HG02588 (cell line): ENCODE measurements around the gene TBC1D1.
"Not testable (repeated sequence)": the region's sequence is repeated elsewhere in the genome, so short reads cannot be mapped to it uniquely, and the experiment has no call there.

Experiments
- ATAC-seq: cut with Tn5 transposase; IDR thresholded peaks from one replicate; pipeline ENCODE4 v1.9.1; 2021; ENCODE audit warnings: mild to moderate bottlenecking, moderate library complexity; ENCODE audit not compliant: unreplicated experiment

TBC1D1 gene

DNA sequence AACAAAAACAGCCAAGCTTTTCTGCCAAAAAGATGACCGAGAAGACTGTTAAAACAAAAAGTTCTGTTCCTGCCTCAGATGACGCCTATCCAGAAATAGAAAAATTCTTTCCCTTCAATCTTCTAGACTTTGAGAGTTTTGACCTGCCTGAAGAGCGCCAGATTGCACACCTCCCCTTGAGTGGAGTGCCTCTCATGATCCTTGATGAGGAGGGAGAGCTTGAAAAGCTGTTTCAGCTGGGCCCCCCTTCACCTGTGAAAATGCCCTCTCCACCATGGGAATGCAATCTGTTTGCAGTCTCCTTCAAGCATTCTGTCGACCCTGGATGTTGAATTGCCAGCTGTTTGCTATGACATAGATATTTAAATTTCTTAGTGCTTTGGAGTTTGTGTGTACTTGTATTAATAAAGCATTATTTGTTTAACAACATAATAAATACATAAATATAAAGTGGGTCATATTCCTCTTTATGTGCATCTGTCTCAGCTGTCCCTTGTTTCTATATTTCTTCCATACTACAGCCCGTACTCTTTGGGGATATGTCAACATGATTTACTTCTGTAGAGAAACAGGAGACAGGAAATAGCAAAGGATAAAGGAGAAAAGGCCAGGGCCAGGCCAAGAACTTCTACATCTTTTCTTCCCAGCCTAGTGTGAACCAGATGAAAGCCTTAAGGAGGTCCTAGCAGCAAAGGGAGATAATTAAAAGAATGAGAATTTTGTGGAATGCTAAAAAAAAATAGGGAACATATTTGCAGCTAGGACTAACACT lies 70.0 kb downstream of the TBC1D1 start:
- no peak for ATAC-seq

DNA sequence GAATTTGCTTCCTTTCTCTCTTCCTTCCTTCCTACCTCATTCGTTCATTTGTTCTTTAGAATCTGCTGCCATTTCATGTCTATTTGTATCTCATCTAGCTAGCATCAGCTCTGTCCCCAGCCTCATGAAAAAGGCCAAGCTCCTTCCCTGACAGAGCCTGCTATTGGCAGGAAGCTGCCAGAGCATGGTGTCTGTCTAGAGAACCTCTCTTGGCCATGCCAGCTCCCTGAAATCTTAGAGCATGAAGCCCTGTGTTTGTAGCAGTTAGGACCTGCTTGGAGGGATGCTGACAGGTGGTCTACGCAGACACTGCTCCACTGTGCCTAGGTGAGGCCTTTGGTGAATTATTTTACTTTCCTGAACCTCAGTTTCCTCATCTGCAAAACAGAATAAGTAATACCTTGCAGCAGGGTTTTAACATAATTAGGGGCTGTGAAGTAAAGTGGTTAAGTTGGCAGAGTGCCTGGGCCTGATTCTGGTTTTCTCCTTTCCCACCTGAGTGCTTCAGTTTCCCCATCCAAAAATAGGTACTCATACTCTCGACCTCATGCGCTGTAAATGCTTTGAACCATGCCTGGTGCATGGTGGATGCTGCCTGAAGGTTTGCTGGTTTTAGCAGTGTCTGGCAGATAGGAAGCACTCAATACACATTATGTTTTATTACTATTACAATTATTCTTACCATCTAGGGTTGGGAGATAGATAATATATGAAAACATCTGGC lies 74.0 kb downstream of the TBC1D1 start:
- no peak for ATAC-seq

DNA sequence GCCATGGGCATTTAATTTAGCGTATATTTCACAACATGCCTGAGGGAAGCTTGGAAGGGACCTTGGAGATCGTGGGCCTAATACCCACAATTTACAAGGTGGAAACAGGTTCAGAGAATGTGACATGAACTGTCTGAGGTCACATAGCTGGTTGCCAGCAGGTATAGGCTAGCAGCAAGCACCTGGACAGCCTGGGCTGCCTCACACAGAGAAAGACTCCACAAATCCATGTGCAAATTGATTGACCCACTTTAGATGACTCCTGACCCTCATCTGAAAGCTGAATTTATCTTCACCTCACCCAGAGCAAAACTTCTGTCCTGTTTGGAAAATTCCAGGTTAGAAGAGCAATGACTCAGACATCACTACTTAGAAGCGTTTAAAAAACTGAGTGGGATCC lies 75.2 kb downstream of the TBC1D1 start:
- no peak for ATAC-seq

DNA sequence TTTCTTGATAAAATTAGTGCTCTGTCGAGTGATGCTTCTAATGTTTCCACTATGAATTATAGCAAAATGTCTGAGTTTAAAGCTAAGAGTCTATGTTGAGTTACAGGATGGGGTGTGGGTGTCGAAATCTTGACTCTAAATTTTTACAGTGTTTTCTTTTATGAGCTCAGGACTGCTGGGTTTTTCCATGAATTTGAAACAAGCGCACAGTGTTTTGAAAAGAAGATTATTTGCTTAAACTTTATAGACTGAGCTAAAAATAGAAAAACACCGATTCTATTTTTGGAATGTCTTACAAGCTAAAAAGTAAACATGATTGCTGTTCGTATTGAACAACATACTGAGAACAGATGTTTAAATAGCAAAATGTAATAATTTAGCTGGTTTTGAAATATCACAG lies 76.9 kb downstream of the TBC1D1 start:
- ATAC-seq, result no peak

DNA sequence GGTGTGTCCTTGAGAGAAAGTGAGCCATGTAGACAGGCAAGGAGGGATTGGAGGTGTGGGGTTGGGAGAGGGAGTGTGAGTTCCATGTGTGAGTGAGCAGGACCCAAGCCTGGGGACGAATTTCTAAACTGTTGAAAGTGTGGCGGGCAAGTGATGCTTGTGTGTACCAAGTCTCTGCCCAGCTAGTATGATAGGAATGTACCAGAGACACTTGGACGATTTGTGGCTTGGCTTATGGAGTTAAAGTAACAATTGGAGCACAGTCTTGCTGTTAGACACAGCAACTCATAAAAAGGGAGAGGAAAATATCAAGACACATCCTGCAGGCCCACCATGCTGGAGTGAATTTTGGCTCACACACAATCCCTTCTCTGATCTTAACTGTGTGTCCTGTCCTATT lies 77.9 kb downstream of the TBC1D1 start:
- no peak for ATAC-seq

DNA sequence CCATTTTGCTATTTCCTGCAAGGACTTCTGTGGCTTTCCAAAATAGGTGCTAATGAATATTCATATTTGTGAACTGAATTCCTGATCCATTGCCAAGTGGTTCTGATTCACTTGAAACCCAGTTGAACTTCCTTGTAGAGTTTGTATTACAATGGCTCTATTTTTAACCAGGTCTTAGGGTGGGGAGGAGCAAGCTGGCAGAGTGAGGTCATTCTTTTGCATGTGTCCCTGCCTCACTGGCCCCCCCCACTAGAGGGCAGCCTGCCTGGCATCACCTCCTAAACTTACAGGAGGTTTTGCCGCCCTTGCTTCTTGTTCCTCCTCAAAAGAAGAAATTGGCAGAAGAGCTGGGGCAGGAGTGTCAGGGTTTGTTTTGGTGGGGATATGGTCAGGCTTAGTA lies 79.8 kb downstream of the TBC1D1 start:
- peak; percentile 53 for ATAC-seq

DNA sequence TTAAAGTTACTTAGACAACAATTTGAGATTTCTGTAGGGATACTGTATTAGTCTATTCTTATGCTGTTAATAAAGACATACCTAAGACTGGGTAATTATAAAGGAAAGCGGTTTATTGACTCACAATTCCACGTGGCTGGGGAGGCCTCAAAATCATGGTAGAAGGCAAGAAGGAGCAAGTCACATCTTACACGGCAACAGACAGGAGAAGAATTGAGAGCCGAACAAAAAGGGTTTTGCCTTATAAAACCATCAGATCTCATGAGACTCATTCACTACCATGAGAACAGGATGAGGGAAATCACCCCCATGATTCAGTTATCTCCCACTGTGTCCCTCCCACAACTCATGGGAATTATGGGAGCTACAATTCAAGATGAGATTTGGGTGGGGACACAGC lies 80.3 kb downstream of the TBC1D1 start:
- ATAC-seq, result no peak

DNA sequence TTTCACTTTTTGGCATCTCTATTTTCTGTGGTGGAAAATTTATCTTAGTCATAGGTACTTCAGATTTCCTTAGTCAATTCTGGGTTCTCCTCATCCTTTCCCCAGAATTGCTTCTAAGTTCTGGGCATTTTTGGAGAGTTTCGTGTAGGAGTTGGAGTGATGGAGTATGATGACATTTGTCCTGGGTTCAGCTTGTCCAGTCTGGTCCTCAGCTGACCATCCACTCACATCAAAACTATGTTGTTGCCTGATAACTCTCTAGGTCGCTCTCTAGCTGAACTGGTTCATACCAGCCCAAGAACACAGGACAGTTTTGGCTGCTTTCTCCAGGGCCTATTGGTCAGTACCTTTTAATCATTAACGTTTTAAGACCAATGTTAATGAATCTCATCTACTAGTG lies 82.6 kb downstream of the TBC1D1 start:
- no peak for ATAC-seq

DNA sequence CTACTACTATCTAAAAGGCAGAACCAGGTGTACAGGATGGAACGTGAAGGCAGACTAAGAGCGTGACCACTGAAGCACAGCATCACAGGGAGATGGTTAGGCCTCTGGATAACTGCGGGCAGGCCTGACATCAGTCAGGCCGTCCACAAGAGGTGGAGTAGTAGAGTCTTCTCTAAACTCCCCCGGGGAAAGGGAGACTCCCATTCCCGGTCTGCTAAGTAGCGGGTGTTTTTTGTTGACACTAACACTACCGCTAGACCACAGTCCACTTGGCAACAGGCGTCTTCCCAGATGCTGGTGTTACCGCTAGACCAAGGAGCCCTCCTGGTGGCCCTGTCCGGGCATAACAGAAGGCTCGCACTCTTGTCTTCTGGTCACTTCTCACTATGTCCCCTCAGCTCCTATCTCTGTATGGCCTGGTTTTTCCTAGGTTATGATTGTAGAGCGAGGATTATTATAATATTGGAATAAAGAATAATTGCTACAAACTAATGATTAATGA lies 84.5 kb downstream of the TBC1D1 start:
- ATAC-seq, result not testable (repeated sequence)

DNA sequence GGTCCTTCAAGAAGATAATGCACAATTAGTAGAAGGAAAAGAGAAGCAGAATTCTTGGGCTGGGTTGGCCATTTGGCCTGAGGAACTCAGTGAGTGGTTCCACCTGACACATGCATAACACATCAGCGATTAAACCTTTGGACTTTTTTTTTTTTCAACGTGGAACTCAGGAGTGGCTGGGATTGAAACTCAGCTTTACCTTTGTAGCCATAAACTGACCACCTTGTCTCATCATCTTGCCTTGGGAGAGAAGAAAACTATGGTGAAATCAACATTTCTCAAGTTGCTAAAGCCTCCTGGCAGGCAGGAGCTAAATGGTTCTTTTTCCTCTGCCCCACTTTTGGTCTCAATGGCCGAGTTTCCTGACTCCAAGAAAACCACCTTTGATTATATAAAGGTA lies 85.6 kb downstream of the TBC1D1 start:
- no peak for ATAC-seq

DNA sequence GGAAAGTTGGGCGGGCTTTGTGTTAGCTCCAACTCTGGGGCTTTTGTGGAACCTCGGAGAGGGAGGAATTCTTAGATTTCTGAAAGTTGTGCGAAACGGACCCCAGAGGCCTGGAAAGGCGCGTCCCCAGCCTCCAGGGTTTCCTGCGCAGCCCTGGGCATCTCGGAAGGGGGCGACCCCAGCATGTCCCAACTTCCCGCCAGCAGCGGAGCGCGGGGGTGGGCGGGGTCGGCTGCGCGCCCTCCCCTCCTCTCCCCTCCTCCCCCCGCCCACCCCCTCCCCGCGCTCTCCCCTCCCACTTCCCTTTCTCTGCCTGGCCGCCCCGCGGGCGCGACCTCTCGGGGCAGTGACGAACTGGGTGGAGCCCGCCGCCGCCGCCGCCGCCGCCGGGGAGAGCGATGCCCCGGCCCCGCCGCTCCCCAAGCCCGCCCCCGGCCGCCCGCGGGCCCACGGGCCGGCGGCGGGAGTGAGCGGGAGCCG lies 86.1 kb downstream of the TBC1D1 start:
- ATAC-seq, result peak; percentile 81

DNA sequence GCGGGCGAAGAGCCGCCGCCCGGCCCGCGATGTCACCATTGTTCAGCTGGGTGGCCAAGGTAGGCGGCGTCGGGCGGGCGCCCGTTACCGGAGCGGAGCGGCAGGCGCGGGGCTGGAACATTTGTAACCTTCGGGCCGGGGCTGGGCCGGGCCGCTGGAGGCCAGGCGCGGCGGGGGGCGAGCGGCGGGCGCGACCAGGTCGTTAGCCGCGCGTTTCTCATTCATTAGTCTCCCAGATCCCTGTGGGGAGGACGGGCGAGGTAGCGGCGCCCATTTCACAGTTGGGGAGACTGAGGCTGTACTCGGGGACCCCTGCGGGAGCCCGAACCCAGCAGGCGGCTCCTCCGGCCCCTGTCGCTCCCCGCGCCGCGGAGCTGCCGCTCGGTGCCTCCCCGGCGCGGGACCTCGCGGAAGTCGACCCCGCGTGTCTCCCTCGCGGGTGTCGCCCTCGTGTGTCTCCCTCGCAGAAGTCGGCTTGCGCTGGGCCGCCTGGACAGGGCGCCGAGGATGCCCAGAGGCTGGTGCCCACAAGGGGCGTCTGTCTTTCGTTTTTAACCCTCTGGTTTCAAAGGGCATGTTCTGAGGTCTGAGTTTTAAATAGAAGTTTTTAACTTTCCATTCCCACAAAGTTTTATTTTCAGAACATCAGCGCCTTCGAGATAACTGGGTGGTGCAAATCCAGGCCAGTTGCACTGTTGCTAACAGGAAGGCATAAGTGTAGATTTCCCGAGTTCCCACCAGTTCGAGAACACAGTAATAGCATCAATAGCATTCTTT lies 86.8 kb downstream of the TBC1D1 start:
- ATAC-seq, result peak; percentile 64

DNA sequence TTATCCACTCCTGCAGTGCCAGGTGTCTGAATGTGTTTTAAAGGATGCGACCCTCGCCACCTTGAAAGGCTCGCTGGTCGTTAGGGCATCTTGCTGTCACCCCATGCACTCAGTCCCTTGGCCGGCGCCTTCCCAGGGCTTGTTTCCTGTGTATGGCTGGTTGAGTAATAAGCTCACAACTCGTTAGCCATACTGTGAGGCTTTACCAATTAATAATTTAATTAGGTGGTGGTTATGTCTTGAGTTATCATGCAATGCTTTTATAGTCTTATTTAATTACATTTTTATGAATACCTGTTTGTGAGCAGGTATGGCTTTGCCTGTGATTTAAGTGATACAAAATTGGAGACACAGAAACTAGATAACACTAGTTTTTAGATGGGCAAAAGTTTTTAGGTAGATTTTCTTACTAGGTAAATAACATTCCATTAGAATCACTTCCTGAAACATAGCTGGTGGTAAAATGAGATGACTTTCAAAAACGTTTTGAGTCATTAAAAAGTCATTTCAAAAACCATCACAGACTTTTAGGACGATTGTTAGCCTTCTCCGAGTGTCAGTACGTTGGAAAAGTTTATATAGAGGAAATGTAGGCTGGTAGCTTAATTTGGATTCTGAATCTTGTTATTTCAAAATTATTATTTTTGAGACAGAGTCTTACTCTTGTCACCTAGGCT lies 87.5 kb downstream of the TBC1D1 start:
- ATAC-seq, result peak; percentile 15

DNA sequence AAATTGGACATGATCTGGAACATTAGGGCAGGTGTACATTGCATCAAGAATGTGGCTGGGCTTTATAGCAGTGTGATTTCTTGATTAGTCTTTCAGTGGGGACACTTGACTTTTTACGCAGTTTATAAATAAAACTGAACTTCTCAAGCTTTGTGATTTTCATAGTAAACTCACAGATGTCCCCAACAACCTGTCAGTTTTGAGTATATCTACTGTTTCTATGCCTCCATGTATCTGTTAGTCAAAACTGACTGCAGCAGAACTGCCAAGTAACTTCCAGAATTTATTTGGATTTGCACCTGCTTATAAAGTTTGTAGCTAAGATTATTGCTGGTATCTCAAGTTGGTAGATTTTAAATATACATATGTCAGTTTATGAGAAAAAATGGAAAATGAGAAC lies 89.4 kb downstream of the TBC1D1 start:
- no peak for ATAC-seq

DNA sequence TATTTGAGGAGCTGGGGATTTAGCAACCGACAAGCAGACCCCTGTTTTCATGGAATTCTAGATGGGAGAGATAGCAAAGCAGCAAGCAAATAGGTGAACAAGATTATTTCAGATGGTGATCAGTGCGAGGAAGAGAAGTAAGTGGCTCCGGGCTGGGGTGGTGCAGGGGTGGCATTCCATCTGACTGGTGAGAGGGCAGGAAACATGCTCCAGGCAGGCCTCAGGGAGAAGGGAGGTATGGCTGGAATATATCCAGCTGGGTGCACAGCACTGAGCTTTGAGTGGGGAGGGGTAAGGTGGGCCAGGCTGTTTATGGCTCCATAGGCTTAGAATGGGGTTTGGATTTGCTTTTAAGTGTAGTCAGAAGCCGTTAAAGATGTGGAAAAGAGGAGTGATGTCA lies 90.5 kb downstream of the TBC1D1 start:
- no peak for ATAC-seq

DNA sequence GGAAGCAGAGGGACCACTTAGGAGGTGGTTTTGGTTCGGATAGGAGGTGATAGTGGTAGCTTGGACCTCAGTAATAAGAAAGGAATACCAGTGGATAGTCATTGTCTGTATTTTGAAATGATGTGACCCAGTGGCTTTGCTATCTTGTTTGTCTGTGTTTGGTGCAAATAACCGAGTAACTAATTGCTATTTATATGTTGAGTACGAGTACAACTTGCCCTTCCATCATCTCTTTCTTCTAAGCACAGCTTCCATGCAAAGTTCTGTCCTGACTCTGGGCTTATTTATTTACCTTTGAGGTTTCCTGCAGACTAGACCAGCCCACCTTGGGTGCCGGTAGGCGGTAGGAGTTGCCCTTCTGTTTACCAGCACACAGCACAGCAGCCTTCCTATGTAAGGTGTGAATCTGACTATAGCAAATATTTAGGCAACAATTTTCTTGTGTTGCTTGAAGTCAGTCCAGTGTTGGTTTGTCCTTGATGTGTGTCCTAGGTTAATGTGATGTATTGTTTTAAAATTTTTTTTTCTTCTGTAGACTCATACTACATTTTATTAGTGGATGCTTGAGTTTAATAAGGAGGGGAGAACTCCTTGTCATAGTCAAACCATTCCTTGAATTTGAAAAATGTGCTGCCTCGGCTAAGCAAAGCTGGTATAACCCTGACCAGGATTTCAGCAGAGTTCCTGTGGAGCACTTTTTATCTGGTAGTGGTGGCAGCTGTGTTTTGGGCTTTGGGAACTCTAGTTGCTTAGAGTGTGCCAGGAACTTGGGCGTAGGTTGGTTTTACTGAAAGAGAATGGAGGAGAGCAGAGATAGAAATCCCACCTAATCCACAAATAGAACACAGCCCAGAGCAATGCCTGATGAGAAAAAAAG lies 91.2 kb downstream of the TBC1D1 start:
- ATAC-seq, result no peak

DNA sequence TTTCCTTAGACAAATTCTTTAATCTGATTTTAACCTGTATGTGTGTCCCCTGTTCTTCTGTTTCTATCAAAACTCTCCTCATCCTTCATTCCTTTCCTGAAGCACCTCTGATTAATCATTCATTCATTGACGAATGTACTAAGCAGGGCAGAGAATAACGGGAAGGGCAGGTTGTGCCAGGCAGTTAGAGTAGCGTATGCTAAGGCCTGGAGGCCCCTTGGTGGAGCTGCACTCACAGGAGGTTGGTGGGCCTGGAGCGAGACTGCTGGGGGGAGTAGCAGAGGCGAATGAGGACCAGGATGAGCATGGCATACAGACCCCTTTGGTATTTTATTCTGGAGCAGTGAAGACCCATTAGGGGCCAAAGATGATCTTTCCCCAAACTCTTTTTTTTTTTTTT lies 91.9 kb downstream of the TBC1D1 start:
- no peak for ATAC-seq

DNA sequence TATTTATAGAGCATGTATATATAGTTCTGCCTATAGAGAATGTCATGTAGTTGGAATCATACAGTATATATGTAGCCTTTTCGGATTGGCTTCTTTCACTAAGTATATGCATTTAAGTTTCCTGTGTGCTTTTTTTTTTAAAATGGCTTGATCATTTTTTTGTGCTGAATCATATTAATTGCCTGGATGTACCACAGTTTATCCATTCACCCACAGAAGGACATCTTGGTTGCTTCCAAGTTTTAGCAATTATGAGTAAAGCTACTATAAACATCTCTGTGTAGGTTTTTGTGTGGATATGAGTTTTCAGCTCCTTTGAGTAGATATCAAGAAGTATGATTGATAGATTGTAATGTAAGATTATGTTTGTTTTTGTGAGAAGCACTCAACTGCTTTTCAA lies 93.1 kb downstream of the TBC1D1 start:
- ATAC-seq, result no peak

DNA sequence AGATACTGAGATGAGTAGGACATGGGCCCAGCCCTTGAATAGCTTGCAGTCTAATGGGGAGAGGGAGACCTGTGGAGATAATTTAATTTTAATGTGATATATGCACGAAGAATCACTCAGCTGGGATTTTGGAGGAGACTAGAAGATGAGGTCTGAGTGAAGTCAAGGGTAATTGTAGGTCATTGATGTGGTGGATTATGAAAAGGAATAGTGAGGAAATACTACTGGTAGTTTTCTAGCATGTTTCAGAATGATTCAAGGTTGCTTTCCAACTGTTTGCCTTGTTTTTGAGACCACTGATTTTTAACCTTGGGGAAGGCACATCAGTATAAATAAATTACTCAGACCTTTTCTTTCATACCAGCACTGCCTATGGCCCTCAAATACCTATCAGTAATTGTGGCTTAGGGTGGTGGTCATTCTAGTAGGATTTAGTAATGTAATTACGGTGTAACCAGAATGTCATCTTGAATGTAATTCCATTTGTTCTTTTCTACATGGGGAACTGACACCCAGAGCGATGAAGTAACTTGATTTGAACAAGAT lies 94.9 kb downstream of the TBC1D1 start:
- ATAC-seq, result no peak

DNA sequence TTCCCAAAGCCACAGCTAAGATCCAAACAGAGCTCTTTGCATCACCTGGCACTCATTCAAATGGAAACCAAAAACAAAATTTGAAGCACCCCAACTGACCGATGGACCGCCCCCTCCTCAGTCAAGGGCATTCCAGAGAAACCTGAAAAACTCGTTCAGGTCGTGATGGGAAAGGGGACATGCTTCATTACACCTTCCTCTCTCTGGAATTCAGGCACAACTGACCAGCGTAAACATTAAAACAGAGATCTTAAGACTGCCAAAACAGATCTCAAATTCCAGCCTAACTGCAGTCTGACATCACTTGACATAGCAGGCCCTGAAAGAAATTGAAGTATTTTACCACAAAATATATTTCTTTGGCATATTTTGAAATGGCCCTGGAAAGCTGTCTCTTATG lies 97.8 kb downstream of the TBC1D1 start:
- no peak for ATAC-seq
